ENCODE results near the gene MTCL3.
A peak's percentile ranks its signal among the peaks of the same experiment; 100 is the strongest.

MTCL3 gene

GRCh38 chr6:127466416-127466815 is 52.7 kb downstream of the MTCL3 start:
- DNase-seq (no peak), ATAC-seq (no peak)
- Mint-ChIP-seq H3K36me3 (ENCODE audit: low read depth) (no peaks in the 10 kb centered on the region), H3K9me3 (no peaks in the 10 kb centered on the region), H3K27me3 (peaks cover 2% of the 10 kb centered on the region), H3K4me1 (no peaks in the 10 kb centered on the region), H3K4me3 (no peak overlapping the region), H3K27ac (no peak overlapping the region)

- H3K36me3 Mint-ChIP-seq (ENCODE audit: low read depth) = no peaks in the 10 kb centered on the region
- peaks cover 9% of the 10 kb centered on the region for H3K4me1 Mint-ChIP-seq
- DNase-seq (peak; percentile 69), ATAC-seq (peak; percentile 71)
- no peaks in the 10 kb centered on the region for H3K9me3 Mint-ChIP-seq
- no peak overlapping the region for H3K27ac Mint-ChIP-seq
- H3K27me3 Mint-ChIP-seq = no peaks in the 10 kb centered on the region
- no peak overlapping the region for H3K4me3 Mint-ChIP-seq
These were observed 54.2 kb downstream of the MTCL3 start for GRCh38 chr6:127464881-127465459.

GRCh38 chr6:127464161-127464880 is 54.8 kb downstream of the MTCL3 start:
- Mint-ChIP-seq H3K27ac (no peak overlapping the region), H3K4me3 (no peak overlapping the region), H3K27me3 (no peaks in the 10 kb centered on the region), H3K36me3 (ENCODE audit: low read depth) (no peaks in the 10 kb centered on the region), H3K4me1 (peaks cover 9% of the 10 kb centered on the region), H3K9me3 (no peaks in the 10 kb centered on the region)
- ATAC-seq = no peak
- no peak for DNase-seq

- no peak for ATAC-seq
- peaks cover 9% of the 10 kb centered on the region for H3K4me1 Mint-ChIP-seq
These were observed 56.1 kb downstream of the MTCL3 start for GRCh38 chr6:127463056-127463455.

GRCh38 chr6:127462376-127462775 is 56.8 kb downstream of the MTCL3 start:
- H3K9me3 Mint-ChIP-seq = no peaks in the 10 kb centered on the region
- H3K4me1 Mint-ChIP-seq = peaks cover 9% of the 10 kb centered on the region
- DNase-seq (no peak), ATAC-seq (no peak)
- H3K4me3 Mint-ChIP-seq = no peak overlapping the region
- no peaks in the 10 kb centered on the region for H3K27me3 Mint-ChIP-seq
- no peak overlapping the region for H3K27ac Mint-ChIP-seq
- H3K36me3 Mint-ChIP-seq (ENCODE audit: low read depth) = no peaks in the 10 kb centered on the region

More at GRCh38 chr6:127463056-127463455, 56.1 kb downstream of the MTCL3 start:
- H3K4me3 Mint-ChIP-seq = no peak overlapping the region
- DNase-seq = no peak
- H3K36me3 Mint-ChIP-seq (ENCODE audit: low read depth) = no peaks in the 10 kb centered on the region
- no peaks in the 10 kb centered on the region for H3K9me3 Mint-ChIP-seq
- H3K27ac Mint-ChIP-seq = no peak overlapping the region
- H3K27me3 Mint-ChIP-seq = no peaks in the 10 kb centered on the region

GRCh38 chr6:127460465-127460864 is 58.7 kb downstream of the MTCL3 start:
- H3K27me3 Mint-ChIP-seq = no peaks in the 10 kb centered on the region
- no peaks in the 10 kb centered on the region for H3K9me3 Mint-ChIP-seq
- no peak overlapping the region for H3K27ac Mint-ChIP-seq
- no peak overlapping the region for H3K4me3 Mint-ChIP-seq
- ATAC-seq (no peak), DNase-seq (no peak)
- no peaks in the 10 kb centered on the region for H3K36me3 Mint-ChIP-seq (ENCODE audit: low read depth)
- H3K4me1 Mint-ChIP-seq = peaks cover 9% of the 10 kb centered on the region

GRCh38 chr6:127459231-127459641 is 59.9 kb downstream of the MTCL3 start, which contains the start of gene KIAA0408:
Gene KIAA0408, minus strand, starts transcription at chr6:127459389. Its CDS starts 5,408 bp downstream, at chr6:127453981.
- no peak within 1 kb of the TSS for H3K4me3 Mint-ChIP-seq
- H3K27me3 Mint-ChIP-seq = no peaks in the 10 kb centered on the region
- DNase-seq (no peak), ATAC-seq (no peak)
- H3K9me3 Mint-ChIP-seq = no peaks in the 10 kb centered on the region
- no peaks in the 10 kb centered on the region for H3K36me3 Mint-ChIP-seq (ENCODE audit: low read depth)
- peaks cover 9% of the 10 kb centered on the region for H3K4me1 Mint-ChIP-seq
- H3K27ac Mint-ChIP-seq = no peak within 1 kb of the TSS

GRCh38 chr6:127458817-127459216 is 60.3 kb downstream of the MTCL3 start:
- Mint-ChIP-seq H3K27ac (no peak overlapping the region), H3K27me3 (no peaks in the 10 kb centered on the region), H3K4me1 (peaks cover 9% of the 10 kb centered on the region), H3K36me3 (ENCODE audit: low read depth) (no peaks in the 10 kb centered on the region), H3K4me3 (no peak overlapping the region), H3K9me3 (no peaks in the 10 kb centered on the region)
- no peak for ATAC-seq
- DNase-seq = no peak

- no peaks in the 10 kb centered on the region for H3K9me3 Mint-ChIP-seq
- H3K27me3 Mint-ChIP-seq = no peaks in the 10 kb centered on the region
- DNase-seq = no peak
- H3K27ac Mint-ChIP-seq = no peak overlapping the region
- no peaks in the 10 kb centered on the region for H3K36me3 Mint-ChIP-seq (ENCODE audit: low read depth)
- ATAC-seq = no peak
- H3K4me1 Mint-ChIP-seq = peaks cover 9% of the 10 kb centered on the region
- no peak overlapping the region for H3K4me3 Mint-ChIP-seq
These were observed 60.9 kb downstream of the MTCL3 start for GRCh38 chr6:127458222-127458621.

- H3K36me3 Mint-ChIP-seq (ENCODE audit: low read depth) = no peaks in the 10 kb centered on the region
- H3K27me3 Mint-ChIP-seq = no peaks in the 10 kb centered on the region
- no peak overlapping the region for H3K4me3 Mint-ChIP-seq
- no peak overlapping the region for H3K27ac Mint-ChIP-seq
- peaks cover 9% of the 10 kb centered on the region for H3K4me1 Mint-ChIP-seq
- DNase-seq = no peak
- ATAC-seq = no peak
- H3K9me3 Mint-ChIP-seq = no peaks in the 10 kb centered on the region
These were observed 61.6 kb downstream of the MTCL3 start for GRCh38 chr6:127457456-127458064.

GRCh38 chr6:127456465-127456864 is 62.7 kb downstream of the MTCL3 start:
- Mint-ChIP-seq H3K9me3 (no peaks in the 10 kb centered on the region), H3K27me3 (no peaks in the 10 kb centered on the region), H3K4me3 (no peak overlapping the region), H3K36me3 (ENCODE audit: low read depth) (no peaks in the 10 kb centered on the region), H3K27ac (no peak overlapping the region), H3K4me1 (peaks cover 9% of the 10 kb centered on the region)
- no peak for ATAC-seq
- no peak for DNase-seq

GRCh38 chr6:127453845-127454619 is 65.1 kb downstream of the MTCL3 start:
- no peak overlapping the region for H3K27ac Mint-ChIP-seq
- H3K4me3 Mint-ChIP-seq = no peak overlapping the region
- H3K9me3 Mint-ChIP-seq = no peaks in the 10 kb centered on the region
- H3K27me3 Mint-ChIP-seq = no peaks in the 10 kb centered on the region
- ATAC-seq (no peak), DNase-seq (no peak)
- no peaks in the 10 kb centered on the region for H3K4me1 Mint-ChIP-seq
- H3K36me3 Mint-ChIP-seq (ENCODE audit: low read depth) = peaks cover 2% of the 10 kb centered on the region

GRCh38 chr6:127452803-127453202 is 66.3 kb downstream of the MTCL3 start:
- peaks cover 2% of the 10 kb centered on the region for H3K36me3 Mint-ChIP-seq (ENCODE audit: low read depth)
- no peaks in the 10 kb centered on the region for H3K9me3 Mint-ChIP-seq
- no peak overlapping the region for H3K4me3 Mint-ChIP-seq
- ATAC-seq (no peak), DNase-seq (no peak)
- peaks cover 2% of the 10 kb centered on the region for H3K27me3 Mint-ChIP-seq
- no peak overlapping the region for H3K27ac Mint-ChIP-seq
- H3K4me1 Mint-ChIP-seq = no peaks in the 10 kb centered on the region

- DNase-seq = no peak
- no peaks in the 10 kb centered on the region for H3K9me3 Mint-ChIP-seq
- H3K27me3 Mint-ChIP-seq = peaks cover 5% of the 10 kb centered on the region
- no peak overlapping the region for H3K27ac Mint-ChIP-seq
- H3K36me3 Mint-ChIP-seq (ENCODE audit: low read depth) = peaks cover 2% of the 10 kb centered on the region
- H3K4me3 Mint-ChIP-seq = no peak overlapping the region
- no peaks in the 10 kb centered on the region for H3K4me1 Mint-ChIP-seq
- no peak for ATAC-seq
These were observed 67.7 kb downstream of the MTCL3 start for GRCh38 chr6:127451388-127451787.
